GM19468 (cell line): ENCODE measurements around the gene C3orf22.

Source experiments
- ATAC-seq: cut with Tn5 transposase; IDR thresholded peaks from one replicate; pipeline ENCODE4 v1.9.1; 2021; ENCODE audit warnings: mild to moderate bottlenecking, moderate library complexity, moderate number of reproducible peaks; ENCODE audit not compliant: unreplicated experiment; ENCODE audit errors: extremely low read depth

C3orf22 gene

GRCh38 chr3:126516936-126517290, 41.8 kb downstream of the C3orf22 start:
- no peak for ATAC-seq

- ATAC-seq: no peak
Observed at GRCh38 chr3:126516152-126516935, 42.4 kb downstream of the C3orf22 start.

GRCh38 chr3:126515066-126515706, 43.5 kb downstream of the C3orf22 start:
- ATAC-seq: no peak

- no peak for ATAC-seq
Observed at GRCh38 chr3:126514161-126514560, 44.6 kb downstream of the C3orf22 start.

- no peak for ATAC-seq
Observed at GRCh38 chr3:126512916-126513650, 45.6 kb downstream of the C3orf22 start.

GRCh38 chr3:126512026-126512425, 46.7 kb downstream of the C3orf22 start:
- no peak for ATAC-seq

- ATAC-seq: no peak
Observed at GRCh38 chr3:126511291-126511690, 47.4 kb downstream of the C3orf22 start.

GRCh38 chr3:126510308-126510910, 48.3 kb downstream of the C3orf22 start:
- no peak for ATAC-seq

GRCh38 chr3:126509597-126510307, 49.0 kb downstream of the C3orf22 start:
- ATAC-seq: no peak

GRCh38 chr3:126508564-126508964, 50.2 kb downstream of the C3orf22 start:
- ATAC-seq: no peak

- ATAC-seq: no peak
Observed at GRCh38 chr3:126507886-126508285, 50.8 kb downstream of the C3orf22 start.

GRCh38 chr3:126503701-126504100, 55.0 kb downstream of the C3orf22 start:
- ATAC-seq: no peak

- ATAC-seq: no peak
Observed at GRCh38 chr3:126502656-126503055, 56.1 kb downstream of the C3orf22 start.

GRCh38 chr3:126501736-126502135, 57.0 kb downstream of the C3orf22 start:
- no peak for ATAC-seq

GRCh38 chr3:126501054-126501453, 57.7 kb downstream of the C3orf22 start:
- ATAC-seq: no peak

GRCh38 chr3:126500016-126500415, 58.7 kb downstream of the C3orf22 start:
- ATAC-seq: no peak
